Progenitor cell of endocrine pancreas (in vitro differentiated cells): ENCODE measurements around the gene UBE2O. TPM values are rescaled to one million over a fixed set of nuclear protein-coding genes. Genes with fewer than 3 reads are reported as not detected.

ENCODE experiments used
- DNase-seq: peaks from one replicate; pipeline ENCODE4 v3.0.0; 2021; ENCODE audit warnings: low spot score; ENCODE audit not compliant: unreplicated experiment
- H3K27ac Mint-ChIP-seq: 2 replicates; pipeline ENCODE4 v1.8.0; 2021; ENCODE audit warnings: mild to moderate bottlenecking, moderate library complexity, mixed read lengths
- H3K27me3 Mint-ChIP-seq: 2 replicates; pipeline ENCODE4 v1.8.0; 2021; ENCODE audit warnings: mixed read lengths
- H3K36me3 Mint-ChIP-seq: 2 replicates; pipeline ENCODE4 v1.8.0; 2022; ENCODE audit warnings: mixed read lengths; ENCODE audit not compliant: insufficient read depth
- H3K4me1 Mint-ChIP-seq: 2 replicates; pipeline ENCODE4 v1.8.0; 2021; ENCODE audit warnings: low read depth, mixed read lengths
- H3K4me3 Mint-ChIP-seq: 2 replicates; pipeline ENCODE4 v1.8.0; 2021; ENCODE audit warnings: low read depth, mild to moderate bottlenecking, moderate library complexity, mixed read lengths
- H3K9me3 Mint-ChIP-seq: 2 replicates; pipeline ENCODE4 v1.8.0; 2021; ENCODE audit warnings: low read depth, mixed read lengths
- total RNA-seq: library from RNA; stranded (reverse); gene quantifications from 2 replicates; pipeline ENCODE4 v1.2.1, GENCODE V29; 2021
- TF ChIP-seq, protein P1 (sequence below): fragments of 200-600 bp; sonication (generic); IDR thresholded peaks from one replicate; pipeline ENCODE4 v1.5.0; 2021; ENCODE audit warnings: antibody characterized with exemption, mild to moderate bottlenecking; ENCODE audit not compliant: unreplicated experiment

Gene UBE2O
- total RNA-seq, 1 donor from 2014 or later = 44.6 TPM

GRCh38 chr17:76452127-76452659 lies 759 bp downstream of the UBE2O start:
- no peaks in the 10 kb centered on the region for H3K9me3 Mint-ChIP-seq
- H3K27me3 Mint-ChIP-seq = no peaks in the 10 kb centered on the region
- TF ChIP-seq, protein P1, sequence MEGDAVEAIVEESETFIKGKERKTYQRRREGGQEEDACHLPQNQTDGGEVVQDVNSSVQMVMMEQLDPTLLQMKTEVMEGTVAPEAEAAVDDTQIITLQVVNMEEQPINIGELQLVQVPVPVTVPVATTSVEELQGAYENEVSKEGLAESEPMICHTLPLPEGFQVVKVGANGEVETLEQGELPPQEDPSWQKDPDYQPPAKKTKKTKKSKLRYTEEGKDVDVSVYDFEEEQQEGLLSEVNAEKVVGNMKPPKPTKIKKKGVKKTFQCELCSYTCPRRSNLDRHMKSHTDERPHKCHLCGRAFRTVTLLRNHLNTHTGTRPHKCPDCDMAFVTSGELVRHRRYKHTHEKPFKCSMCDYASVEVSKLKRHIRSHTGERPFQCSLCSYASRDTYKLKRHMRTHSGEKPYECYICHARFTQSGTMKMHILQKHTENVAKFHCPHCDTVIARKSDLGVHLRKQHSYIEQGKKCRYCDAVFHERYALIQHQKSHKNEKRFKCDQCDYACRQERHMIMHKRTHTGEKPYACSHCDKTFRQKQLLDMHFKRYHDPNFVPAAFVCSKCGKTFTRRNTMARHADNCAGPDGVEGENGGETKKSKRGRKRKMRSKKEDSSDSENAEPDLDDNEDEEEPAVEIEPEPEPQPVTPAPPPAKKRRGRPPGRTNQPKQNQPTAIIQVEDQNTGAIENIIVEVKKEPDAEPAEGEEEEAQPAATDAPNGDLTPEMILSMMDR = no peak
- H3K36me3 Mint-ChIP-seq = no peaks in the 10 kb centered on the region
- H3K27ac Mint-ChIP-seq = peak overlapping the region; percentile 33
- peak overlapping the region; percentile 84 for H3K4me3 Mint-ChIP-seq
- H3K4me1 Mint-ChIP-seq = peaks cover 6% of the 10 kb centered on the region
- no peak for DNase-seq

DNA sequence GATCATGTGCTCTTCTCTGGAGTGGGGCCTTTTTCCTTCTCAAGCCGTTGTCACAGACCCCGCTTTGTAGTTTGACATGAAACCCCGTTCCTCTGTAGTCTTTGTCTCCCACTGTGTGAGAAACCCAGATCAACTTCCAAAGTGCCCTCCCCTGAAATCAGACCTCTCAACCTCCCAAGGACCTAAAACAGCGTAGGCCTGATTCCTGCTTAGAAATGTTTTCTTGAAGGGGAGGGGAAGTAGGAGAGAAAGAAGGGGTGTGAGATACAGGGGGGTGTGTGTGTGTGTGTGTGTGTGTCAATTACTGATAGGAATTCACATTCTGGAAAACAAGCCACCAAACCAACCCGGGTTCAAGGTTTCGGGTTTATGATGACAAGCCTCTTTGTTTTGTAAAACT lies 1.4 kb downstream of the UBE2O start:
- H3K9me3 Mint-ChIP-seq = no peaks in the 10 kb centered on the region
- H3K4me1 Mint-ChIP-seq = peaks cover 10% of the 10 kb centered on the region
- peak overlapping the region; percentile 84 for H3K4me3 Mint-ChIP-seq
- TF ChIP-seq, protein P1 = no peak
- H3K27me3 Mint-ChIP-seq = no peaks in the 10 kb centered on the region
- no peak overlapping the region for H3K27ac Mint-ChIP-seq
- no peak for DNase-seq
- H3K36me3 Mint-ChIP-seq = no peaks in the 10 kb centered on the region

- Mint-ChIP-seq H3K27me3 (no peaks in the 10 kb centered on the region), H3K27ac (no peak overlapping the region), H3K4me3 (no peak overlapping the region), H3K9me3 (no peaks in the 10 kb centered on the region), H3K36me3 (no peaks in the 10 kb centered on the region), H3K4me1 (peaks cover 21% of the 10 kb centered on the region)
- TF ChIP-seq, protein P1 = no peak
- no peak for DNase-seq
Observed at GRCh38 chr17:76449126-76449525, 3.8 kb downstream of the UBE2O start.

DNA sequence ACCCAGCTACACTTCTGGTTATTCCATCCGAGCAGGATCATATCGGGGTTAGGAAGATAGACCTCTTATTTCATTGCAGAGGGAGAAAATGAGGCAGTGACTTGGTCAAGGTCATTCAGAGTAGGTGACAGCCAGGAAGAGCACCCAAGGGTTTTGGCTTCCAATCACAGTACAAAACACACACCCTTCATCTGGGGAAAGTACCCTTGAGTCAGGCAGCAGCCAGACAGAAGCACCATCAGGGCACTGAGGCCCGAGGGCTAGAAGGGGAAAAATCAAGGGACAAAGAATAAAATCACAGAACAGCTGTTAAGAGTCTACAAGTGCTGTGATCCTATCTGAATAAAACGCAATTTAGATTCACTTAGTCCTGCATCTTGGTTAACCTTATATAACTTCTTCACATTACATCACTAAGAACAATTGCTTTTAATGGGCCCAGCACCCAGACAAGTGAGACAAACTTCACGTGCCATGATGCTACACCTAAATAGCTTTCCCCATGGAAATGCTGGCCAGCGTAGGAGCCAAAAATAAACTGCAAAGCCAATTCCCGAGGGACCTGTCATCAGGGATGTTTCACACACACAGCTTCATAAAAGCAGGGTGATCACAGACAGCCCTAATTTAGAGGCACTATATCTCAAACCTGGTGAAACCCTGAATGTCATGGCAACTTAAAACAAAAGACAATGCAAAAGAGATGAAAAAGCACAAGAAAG lies 4.9 kb downstream of the UBE2O start:
- TF ChIP-seq, protein P1 = no peak
- no peak overlapping the region for H3K4me3 Mint-ChIP-seq
- peak overlapping the region; percentile 49 for H3K27ac Mint-ChIP-seq
- peaks cover 21% of the 10 kb centered on the region for H3K4me1 Mint-ChIP-seq
- no peaks in the 10 kb centered on the region for H3K36me3 Mint-ChIP-seq
- no peaks in the 10 kb centered on the region for H3K27me3 Mint-ChIP-seq
- no peaks in the 10 kb centered on the region for H3K9me3 Mint-ChIP-seq
- no peak for DNase-seq

GRCh38 chr17:76446449-76447231 lies 6.3 kb downstream of the UBE2O start:
- TF ChIP-seq, protein P1 = no peak
- no peak for DNase-seq
- Mint-ChIP-seq H3K4me1 (peaks cover 23% of the 10 kb centered on the region), H3K36me3 (no peaks in the 10 kb centered on the region), H3K27ac (no peak overlapping the region), H3K9me3 (no peaks in the 10 kb centered on the region), H3K4me3 (no peak overlapping the region), H3K27me3 (no peaks in the 10 kb centered on the region)
